Mesendoderm (in vitro differentiated cells): Measurements from ENCODE around the gene SPECC1L.
A peak's percentile ranks its signal among the peaks of the same experiment; 100 is the strongest.
"Not testable (repeated sequence)": the region's sequence is repeated elsewhere in the genome, so short reads cannot be mapped to it uniquely, and the experiment has no call there.

Experiments used
- DNase-seq: peaks from one replicate; pipeline ENCODE4 v3.0.0; 2013
- H2AK5ac ChIP-seq: 2 replicates; pipeline ENCODE4 v1.6.1; 2013; ENCODE audit warnings: low read length, inconsistent platforms
- H2BK120ac ChIP-seq: 2 replicates; pipeline ENCODE4 v1.6.1; 2013; ENCODE audit warnings: low read depth, mild to moderate bottlenecking, low read length, moderate library complexity, mixed read lengths
- H2BK15ac ChIP-seq: replicated peaks from 2 replicates; pipeline ENCODE4 v1.6.1; 2013; ENCODE audit warnings: low read depth, mild to moderate bottlenecking, moderate library complexity
- H2BK5ac ChIP-seq: 2 replicates; pipeline ENCODE4 v1.6.1; 2013; ENCODE audit warnings: low read length, inconsistent platforms
- H3K18ac ChIP-seq: 2 replicates; pipeline ENCODE4 v1.6.1; 2013; ENCODE audit warnings: mild to moderate bottlenecking, low read length, mixed read lengths
- H3K23ac ChIP-seq: one replicate; pipeline ENCODE4 v1.6.1; 2013; ENCODE audit warnings: low read length
- H3K27ac ChIP-seq: 2 replicates; pipeline ENCODE4 v1.5.1; 2013; ENCODE audit warnings: low read depth, mild to moderate bottlenecking, inconsistent platforms, low read length, moderate library complexity
- H3K27me3 ChIP-seq: 2 replicates; pipeline ENCODE4 v1.6.1; 2013; ENCODE audit warnings: low read length, control low read depth, mild to moderate bottlenecking, inconsistent platforms; ENCODE audit not compliant: insufficient read depth, poor library complexity
- H3K36me3 ChIP-seq: 2 replicates; pipeline ENCODE4 v1.6.1; 2013; ENCODE audit warnings: low read length, inconsistent platforms; ENCODE audit not compliant: control insufficient read depth, insufficient read depth
- H3K4ac ChIP-seq: one replicate; pipeline ENCODE4 v1.6.1; 2013; ENCODE audit warnings: low read depth, mild to moderate bottlenecking, low read length, moderate library complexity
- H3K4me1 ChIP-seq: 2 replicates; pipeline ENCODE4 v1.6.1; 2013; ENCODE audit warnings: low read depth, low read length, inconsistent platforms; ENCODE audit not compliant: control insufficient read depth
- H3K4me2 ChIP-seq: 2 replicates; pipeline ENCODE4 v1.6.1; 2013; ENCODE audit warnings: low read length
- H3K4me3 ChIP-seq: 2 replicates; pipeline ENCODE4 v1.5.1; 2013; ENCODE audit warnings: mild to moderate bottlenecking, low read length
- H3K56ac ChIP-seq: one replicate; pipeline ENCODE4 v1.6.1; 2013; ENCODE audit warnings: low read length
- H3K79me1 ChIP-seq: 2 replicates; pipeline ENCODE4 v1.6.1; 2013; ENCODE audit warnings: low read length, inconsistent platforms
- H3K79me2 ChIP-seq: 2 replicates; pipeline ENCODE4 v1.6.1; 2013; ENCODE audit warnings: mild to moderate bottlenecking, low read length; ENCODE audit not compliant: control insufficient read depth, insufficient read depth
- H3K9ac ChIP-seq: 2 replicates; pipeline ENCODE4 v1.6.1; 2013; ENCODE audit warnings: low read length, inconsistent platforms
- H4K5ac ChIP-seq: one replicate; pipeline ENCODE4 v1.6.1; 2013; ENCODE audit warnings: low read length
- H4K8ac ChIP-seq: one replicate; pipeline ENCODE4 v1.6.1; 2013; ENCODE audit warnings: low read depth, mild to moderate bottlenecking, control low read depth, low read length, moderate library complexity
- WGBS: extraction: QIAGEN DNeasy Blood & Tissue Kit; methylation state at CpG from one replicate; pipeline ENCODE4 v1.1.7; 2013; ENCODE audit warnings: low lambda C conversion rate, missing lambda C conversion rate; ENCODE audit not compliant: insufficient coverage; ENCODE audit errors: extremely low coverage; 5-methylcytosine and 5-hydroxymethylcytosine counted together

The SPECC1L gene

DNA sequence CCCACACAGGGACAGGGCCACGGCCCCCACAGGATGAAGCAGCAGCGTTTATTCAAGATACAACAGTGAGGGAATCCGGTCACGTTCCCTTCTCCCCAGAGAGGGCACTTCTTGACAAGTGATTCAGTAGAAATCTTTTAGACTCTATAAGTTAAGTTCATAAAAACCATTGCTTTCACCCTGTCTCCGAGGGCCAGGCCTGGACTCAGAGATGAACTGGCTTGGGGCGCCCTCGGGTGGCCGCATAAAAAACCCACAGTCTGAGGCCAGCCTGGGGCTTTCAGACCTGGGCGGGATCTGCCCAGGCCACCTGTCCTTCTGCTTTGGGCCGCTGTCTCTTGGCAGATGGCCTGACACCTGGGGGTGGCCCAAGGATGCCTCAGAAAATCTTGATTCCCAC lies 11.2 kb upstream of the SPECC1L start:
- not testable (repeated sequence) for H3K79me2 ChIP-seq, H3K27me3 ChIP-seq, H3K27ac ChIP-seq, H4K5ac ChIP-seq, H2AK5ac ChIP-seq, H3K36me3 ChIP-seq, H3K79me1 ChIP-seq, H2BK120ac ChIP-seq, H3K9ac ChIP-seq, H3K56ac ChIP-seq, H3K23ac ChIP-seq, H3K4me3 ChIP-seq, H4K8ac ChIP-seq, H3K18ac ChIP-seq, H2BK15ac ChIP-seq, H3K4me2 ChIP-seq, H3K4me1 ChIP-seq, H2BK5ac ChIP-seq, H3K4ac ChIP-seq
- no CpG with 5 or more reads among the region's 10 CpGs for WGBS
- peak; percentile 75 for DNase-seq

DNA sequence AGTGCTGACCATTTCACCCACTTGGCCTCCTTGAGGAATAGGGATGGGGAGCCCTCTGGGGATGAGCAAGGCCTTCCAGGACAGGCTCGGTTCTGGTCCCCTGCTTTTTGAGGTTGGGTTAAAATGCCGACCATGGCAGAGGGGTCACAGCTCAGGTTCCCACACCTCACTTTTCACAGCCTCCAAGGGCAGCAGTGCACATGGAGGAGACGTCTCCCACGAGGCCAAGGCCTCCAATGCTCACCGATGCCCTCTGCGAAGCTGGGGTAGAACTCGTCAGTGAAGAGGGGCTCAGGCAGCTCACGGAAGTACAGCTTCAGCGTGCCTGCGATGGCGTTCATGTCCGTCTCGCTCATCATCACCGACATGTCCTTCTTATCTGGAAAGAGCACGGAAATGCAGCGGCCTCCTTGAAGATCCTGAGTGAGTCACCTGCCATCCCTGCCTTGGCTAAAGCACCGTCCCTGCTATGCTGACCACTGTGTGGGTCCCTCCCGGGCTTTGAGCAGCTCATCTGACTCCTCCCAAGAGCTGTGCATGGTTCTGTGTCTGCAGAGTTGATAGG lies 8.4 kb upstream of the SPECC1L start:
- H3K27me3 ChIP-seq, H3K23ac ChIP-seq, H2BK5ac ChIP-seq, H3K4me2 ChIP-seq, H3K36me3 ChIP-seq, H2BK120ac ChIP-seq, H3K79me1 ChIP-seq, H4K8ac ChIP-seq, H2AK5ac ChIP-seq, H3K27ac ChIP-seq, H3K4ac ChIP-seq, H3K4me1 ChIP-seq, H2BK15ac ChIP-seq, H3K18ac ChIP-seq, DNase-seq, H3K79me2 ChIP-seq, H3K9ac ChIP-seq, H4K5ac ChIP-seq, H3K4me3 ChIP-seq, H3K56ac ChIP-seq: not testable (repeated sequence)
- no CpG with 5 or more reads among the region's 18 CpGs for WGBS

DNA sequence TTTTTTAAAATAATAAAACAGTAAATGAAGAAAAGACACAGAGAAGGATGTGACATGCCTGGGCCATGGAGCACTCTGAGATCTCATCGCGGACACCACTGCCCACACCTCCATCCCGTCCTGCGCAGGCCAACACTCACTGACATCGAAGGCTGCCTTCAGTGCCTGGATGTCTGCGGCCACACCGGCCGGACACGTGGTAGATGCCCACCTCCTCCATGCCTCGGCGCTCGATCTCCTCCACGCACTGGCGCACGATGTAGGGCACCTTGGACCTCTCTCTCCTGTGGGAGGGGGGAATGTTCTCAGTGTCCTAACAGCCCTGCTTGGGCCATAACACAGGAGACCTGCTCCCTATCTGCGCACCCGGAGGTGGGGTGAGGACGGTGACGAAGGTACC lies 7.2 kb upstream of the SPECC1L start:
- DNase-seq, H3K18ac ChIP-seq, H3K27ac ChIP-seq, H2BK120ac ChIP-seq, H2BK5ac ChIP-seq, H3K4ac ChIP-seq, H3K23ac ChIP-seq, H3K56ac ChIP-seq, H4K8ac ChIP-seq, H3K9ac ChIP-seq, H3K36me3 ChIP-seq, H3K79me2 ChIP-seq, H2BK15ac ChIP-seq, H3K4me1 ChIP-seq, H3K27me3 ChIP-seq, H3K79me1 ChIP-seq, H3K4me3 ChIP-seq, H2AK5ac ChIP-seq, H3K4me2 ChIP-seq, H4K5ac ChIP-seq: not testable (repeated sequence)
- no CpG with 5 or more reads among the region's 19 CpGs for WGBS

DNA sequence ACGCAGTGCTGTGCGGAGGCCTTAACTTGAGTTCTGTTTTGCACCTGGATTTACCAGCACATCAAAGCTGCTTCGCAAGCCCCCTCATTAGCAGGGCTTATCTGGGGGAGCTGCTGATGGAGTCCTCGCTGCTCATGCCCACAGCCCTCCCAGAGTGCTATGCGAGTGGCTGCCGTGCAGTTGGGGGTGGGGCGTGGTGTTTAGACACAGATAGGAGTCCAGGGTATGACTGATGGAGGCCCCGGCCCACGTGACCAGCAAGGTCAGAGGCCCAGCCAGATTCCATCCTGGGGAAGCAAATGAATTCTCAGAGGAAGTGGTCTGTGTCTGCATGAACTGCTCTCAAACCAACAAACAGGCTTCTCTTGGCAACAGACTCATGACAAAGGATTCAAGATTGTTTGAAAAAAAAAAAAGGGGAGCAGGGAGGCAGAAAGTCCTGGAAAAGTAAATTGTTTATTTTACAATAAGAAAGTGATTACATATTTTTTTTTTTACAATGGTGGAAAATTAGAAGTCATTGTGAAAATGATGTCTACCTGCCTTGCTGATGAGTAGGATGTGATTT lies 6.2 kb upstream of the SPECC1L start:
- H3K4me3 ChIP-seq, H3K79me2 ChIP-seq, H3K4ac ChIP-seq, H2BK5ac ChIP-seq, H2AK5ac ChIP-seq, H4K5ac ChIP-seq, H3K18ac ChIP-seq, H3K36me3 ChIP-seq, H3K56ac ChIP-seq, H3K23ac ChIP-seq, H3K79me1 ChIP-seq, H2BK120ac ChIP-seq, H4K8ac ChIP-seq, H3K9ac ChIP-seq, H3K4me1 ChIP-seq, H2BK15ac ChIP-seq, H3K4me2 ChIP-seq, H3K27ac ChIP-seq, H3K27me3 ChIP-seq, DNase-seq: not testable (repeated sequence)
- no CpG with 5 or more reads among the region's 9 CpGs for WGBS

GRCh38 chr22:24265734-24266133 lies 4.9 kb upstream of the SPECC1L start:
- Histone ChIP-seq H3K36me3 (no peaks in the 10 kb centered on the region), H2BK5ac (no peak overlapping the region), H3K18ac (no peak overlapping the region), H3K4me1 (no peaks in the 10 kb centered on the region), H3K4me3 (no peak overlapping the region), H2BK15ac (no peak overlapping the region), H4K8ac (no peak overlapping the region), H3K4ac (no peak overlapping the region), H4K5ac (no peak overlapping the region), H3K27ac (no peak overlapping the region), H3K27me3 (no peaks in the 10 kb centered on the region), H3K23ac (no peak overlapping the region), H3K79me2 (no peaks in the 10 kb centered on the region), H2AK5ac (no peak overlapping the region), H2BK120ac (no peak overlapping the region), H3K56ac (no peak overlapping the region), H3K4me2 (no peak overlapping the region), H3K79me1 (no peaks in the 10 kb centered on the region), H3K9ac (no peak overlapping the region)
- DNase-seq = no peak

DNA sequence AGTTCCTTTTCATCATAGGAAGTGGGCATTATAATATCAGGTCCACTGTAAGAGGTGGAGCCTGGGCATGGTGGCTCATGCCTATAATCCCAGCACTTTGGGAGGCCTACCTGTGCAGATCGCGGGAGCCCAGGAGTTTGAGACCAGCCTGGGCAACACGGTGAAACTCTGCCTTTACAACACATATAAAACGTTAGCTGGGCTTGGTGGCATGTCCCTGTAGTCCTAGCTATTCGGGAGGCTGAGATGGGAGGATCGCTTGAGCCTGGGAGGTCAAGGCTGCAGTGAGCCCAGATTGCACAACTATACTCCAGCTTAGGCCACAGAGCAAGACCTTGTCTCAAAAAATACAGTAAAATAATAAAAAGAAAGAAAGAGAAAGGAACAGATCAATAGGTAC lies 4.1 kb upstream of the SPECC1L start:
- H3K4ac ChIP-seq, H3K23ac ChIP-seq, H2BK5ac ChIP-seq, H3K36me3 ChIP-seq, H3K4me3 ChIP-seq, H3K4me2 ChIP-seq, H3K79me2 ChIP-seq, H2BK120ac ChIP-seq, H2AK5ac ChIP-seq, H3K27me3 ChIP-seq, DNase-seq, H4K8ac ChIP-seq, H3K9ac ChIP-seq, H3K56ac ChIP-seq, H3K18ac ChIP-seq, H2BK15ac ChIP-seq, H4K5ac ChIP-seq, H3K4me1 ChIP-seq, H3K27ac ChIP-seq, H3K79me1 ChIP-seq: not testable (repeated sequence)
- WGBS = no CpG with 5 or more reads among the region's 6 CpGs
